ENCODE measurements around the gene GP9.
"Not testable (repeated sequence)": the region's sequence is repeated elsewhere in the genome, so short reads cannot be mapped to it uniquely, and the experiment has no call there.

Gene GP9

GRCh38 chr3:129111076-129111780, 50.6 kb downstream of the GP9 start:
- not testable (repeated sequence) for DNase-seq (ENCODE audit: low read depth in 2 of 3, low spot score in 2 of 3)

Data from activated CD8-positive, alpha-beta memory T cell treated with anti-CD3 and anti-CD28 coated beads for 48 hours (primary cell).